ENCODE measurements around the gene POSTN. TPM values are rescaled to one million over a fixed set of nuclear protein-coding genes. Genes with fewer than 3 reads are reported as not detected.

Gene POSTN
- total RNA-seq, 1 experiment from 2014 or later = 0.33 TPM

DNA sequence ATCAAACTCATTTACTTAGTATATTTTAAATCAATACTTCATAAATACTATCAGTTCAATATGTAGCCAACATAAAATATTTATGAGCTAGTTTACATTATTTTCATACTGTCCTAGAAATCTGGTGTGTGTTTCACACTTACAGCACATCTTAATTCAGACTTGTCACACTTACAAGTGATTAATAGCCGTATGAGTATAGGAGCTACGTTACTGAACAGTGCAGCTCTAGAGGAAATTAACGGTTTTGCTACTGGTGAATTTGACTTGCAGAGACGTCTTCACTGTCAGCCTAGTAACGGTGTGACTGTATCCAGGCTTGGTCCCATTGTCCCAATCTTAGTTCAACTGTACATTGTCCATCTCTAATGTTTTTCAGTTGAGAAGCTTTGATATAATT lies 33.7 kb upstream of the POSTN start:
- Histone ChIP-seq H2AK5ac (ENCODE audit: insufficient read length, low read length) (no peak overlapping the region), H2BK5ac (ENCODE audit: insufficient read length, low read length) (no peak overlapping the region), H4K8ac (replicated peaks; ENCODE audit: insufficient read length, low read depth, low read length) (no peak overlapping the region), H2BK20ac (ENCODE audit: low read depth, low read length, poor library complexity, severe bottlenecking) (no peak overlapping the region), H3K4ac (ENCODE audit: low read depth, low read length) (no peak overlapping the region), H3K27ac (ENCODE audit: insufficient read length, low read depth, low read length) (no peak overlapping the region), H3K9me3 (ENCODE audit: control insufficient read depth, low read depth, low read length) (no peaks in the 10 kb centered on the region), H3K56ac (ENCODE audit: insufficient read length, low read depth, low read length) (no peak overlapping the region), H3K79me2 (ENCODE audit: insufficient read depth, low read length) (no peaks in the 10 kb centered on the region), H3K18ac (ENCODE audit: insufficient read length, low read depth, low read length) (no peak overlapping the region), H3K9ac (ENCODE audit: extremely low read depth, insufficient read length, low read length) (no peak overlapping the region), H3T11ph (ENCODE audit: low read length) (no peak overlapping the region), H2AFZ (ENCODE audit: low read length) (no peak overlapping the region), H3K79me1 (ENCODE audit: insufficient read depth, low read depth, low read length, poor library complexity, severe bottlenecking) (no peaks in the 10 kb centered on the region), H3K23me2 (ENCODE audit: insufficient read length, low read depth, low read length, poor library complexity, severe bottlenecking) (no peaks in the 10 kb centered on the region), H3K23ac (ENCODE audit: insufficient read length, low read depth, low read length) (no peak overlapping the region), H4K20me1 (ENCODE audit: control insufficient read depth, insufficient read depth, insufficient read length) (no peaks in the 10 kb centered on the region), H3K4me1 (ENCODE audit: insufficient read depth, low read length) (no peaks in the 10 kb centered on the region), H3K27me3 (ENCODE audit: insufficient read depth, low read length) (no peaks in the 10 kb centered on the region), H2BK120ac (ENCODE audit: low read depth, low read length, poor library complexity, severe bottlenecking) (no peak overlapping the region), H2BK15ac (ENCODE audit: low read depth, low read length) (no peak overlapping the region), H2BK12ac (ENCODE audit: insufficient read length, low read depth, low read length) (no peak overlapping the region), H4K91ac (ENCODE audit: insufficient read length, low read depth, low read length) (no peak overlapping the region), H3K4me2 (ENCODE audit: insufficient read depth, insufficient read length, low read length) (no peak overlapping the region), H4K5ac (ENCODE audit: insufficient read length, low read depth, low read length) (no peak overlapping the region), H3K14ac (ENCODE audit: insufficient read depth, low read length) (no peak overlapping the region)
- Mint-ChIP-seq H3K36me3 (ENCODE audit: insufficient read depth in 1 of 3, low read depth in 3 of 3) (peaks cover 0 to 4% (median 3%) of the 10 kb centered on the region in 3 experiments; a peak in 4 of 7 replicates), H3K4me1 (no peaks in the 10 kb centered on the region), H3K27ac (no peak overlapping the region), H3K27me3 (ENCODE audit: low read depth) (no peaks in the 10 kb centered on the region), H3K9me3 (no peaks in the 10 kb centered on the region), H3K4me3 (no peak overlapping the region)
- no CpG with 5 or more reads among the region's 5 CpGs for WGBS (ENCODE audit: extremely low coverage, insufficient read length, low lambda C conversion rate)
- TF ChIP-seq, protein P1, sequence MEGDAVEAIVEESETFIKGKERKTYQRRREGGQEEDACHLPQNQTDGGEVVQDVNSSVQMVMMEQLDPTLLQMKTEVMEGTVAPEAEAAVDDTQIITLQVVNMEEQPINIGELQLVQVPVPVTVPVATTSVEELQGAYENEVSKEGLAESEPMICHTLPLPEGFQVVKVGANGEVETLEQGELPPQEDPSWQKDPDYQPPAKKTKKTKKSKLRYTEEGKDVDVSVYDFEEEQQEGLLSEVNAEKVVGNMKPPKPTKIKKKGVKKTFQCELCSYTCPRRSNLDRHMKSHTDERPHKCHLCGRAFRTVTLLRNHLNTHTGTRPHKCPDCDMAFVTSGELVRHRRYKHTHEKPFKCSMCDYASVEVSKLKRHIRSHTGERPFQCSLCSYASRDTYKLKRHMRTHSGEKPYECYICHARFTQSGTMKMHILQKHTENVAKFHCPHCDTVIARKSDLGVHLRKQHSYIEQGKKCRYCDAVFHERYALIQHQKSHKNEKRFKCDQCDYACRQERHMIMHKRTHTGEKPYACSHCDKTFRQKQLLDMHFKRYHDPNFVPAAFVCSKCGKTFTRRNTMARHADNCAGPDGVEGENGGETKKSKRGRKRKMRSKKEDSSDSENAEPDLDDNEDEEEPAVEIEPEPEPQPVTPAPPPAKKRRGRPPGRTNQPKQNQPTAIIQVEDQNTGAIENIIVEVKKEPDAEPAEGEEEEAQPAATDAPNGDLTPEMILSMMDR (conservative IDR thresholded peaks at IDR 0.05) = no peak
- no peak for DNase-seq

Measured in H9 (cell line).